Activated CD8-positive, alpha-beta memory T cell treated with anti-CD3 and anti-CD28 coated beads, Interleukin-2, amount 10 ng/mL, durations not matched to agents 7 days and 5 days (primary cell): Measurements from ENCODE around the gene LTB4R. TPM values are rescaled to one million over a fixed set of nuclear protein-coding genes. Genes with fewer than 3 reads are reported as not detected.

Experiments
- ATAC-seq: fragments of 150-1000 bp; cut with Tn5 transposase; one replicate; pipeline ENCODE4 v1.10.0; 2021; ENCODE audit warnings: moderate library complexity
- CTCF ChIA-PET: fragments of 350-600 bp; sonication (Branson Sonifier 250); formaldehyde crosslinking; loops from one replicate; lab custom pipeline; 2021; ENCODE audit warnings: antibody characterized with exemption; lab: Charles Lee
- DNase-seq: peaks from one replicate; pipeline ENCODE4 v3.0.0-alpha.2; 2020
- H3K27ac Mint-ChIP-seq: one replicate; pipeline ENCODE4 v1.8.0; 2021; ENCODE audit warnings: mild to moderate bottlenecking, mixed read lengths
- H3K27me3 Mint-ChIP-seq: one replicate; pipeline ENCODE4 v1.8.0; 2021; ENCODE audit warnings: mixed read lengths
- H3K36me3 Mint-ChIP-seq: one replicate; pipeline ENCODE4 v1.8.0; 2021; ENCODE audit warnings: mild to moderate bottlenecking, mixed read lengths
- H3K4me1 Mint-ChIP-seq: one replicate; pipeline ENCODE4 v1.8.0; 2021; ENCODE audit warnings: mixed read lengths
- H3K4me3 Mint-ChIP-seq: one replicate; pipeline ENCODE4 v1.8.0; 2021; ENCODE audit warnings: mild to moderate bottlenecking, moderate library complexity, mixed read lengths
- H3K9me3 Mint-ChIP-seq: one replicate; pipeline ENCODE4 v1.8.0; 2022; ENCODE audit warnings: low read depth, mixed read lengths
- total RNA-seq, 2 experiments: library from RNA; stranded (reverse); gene quantifications; one replicate each; pipeline ENCODE4 v1.2.3, GENCODE V29; 2021

LTB4R gene
- total RNA-seq, 2 experiments from 2014 or later: 15.6 to 32.5 TPM

- peaks cover 21% of the 10 kb centered on the region for H3K36me3 Mint-ChIP-seq
- CTCF ChIA-PET: interaction anchor here (1.0 to 25.2 kb wide), 11 partner anchors 15 to 107 kb away, joined by 3 to 854 read pairs (median 17); partner anchors contain the start of genes CBLN3, CIDEB, KHNYN and LTB4R
- ATAC-seq: no peak
- H3K4me1 Mint-ChIP-seq: peaks cover 62% of the 10 kb centered on the region
- no peak within 1 kb of the TSS for H3K27ac Mint-ChIP-seq
- peak within 1 kb of the TSS; percentile 45 for H3K4me3 Mint-ChIP-seq
- DNase-seq: no peak
- peaks cover 38% of the 10 kb centered on the region for H3K27me3 Mint-ChIP-seq
- H3K9me3 Mint-ChIP-seq: no peaks in the 10 kb centered on the region
Observed at GRCh38 chr14:24334431-24335291, 23.4 kb downstream of the LTB4R start, which contains the start of gene ADCY4. Gene ADCY4 (minus strand): TSS chr14:24335071. CDS start chr14:24334652, 419 bp downstream.

DNA sequence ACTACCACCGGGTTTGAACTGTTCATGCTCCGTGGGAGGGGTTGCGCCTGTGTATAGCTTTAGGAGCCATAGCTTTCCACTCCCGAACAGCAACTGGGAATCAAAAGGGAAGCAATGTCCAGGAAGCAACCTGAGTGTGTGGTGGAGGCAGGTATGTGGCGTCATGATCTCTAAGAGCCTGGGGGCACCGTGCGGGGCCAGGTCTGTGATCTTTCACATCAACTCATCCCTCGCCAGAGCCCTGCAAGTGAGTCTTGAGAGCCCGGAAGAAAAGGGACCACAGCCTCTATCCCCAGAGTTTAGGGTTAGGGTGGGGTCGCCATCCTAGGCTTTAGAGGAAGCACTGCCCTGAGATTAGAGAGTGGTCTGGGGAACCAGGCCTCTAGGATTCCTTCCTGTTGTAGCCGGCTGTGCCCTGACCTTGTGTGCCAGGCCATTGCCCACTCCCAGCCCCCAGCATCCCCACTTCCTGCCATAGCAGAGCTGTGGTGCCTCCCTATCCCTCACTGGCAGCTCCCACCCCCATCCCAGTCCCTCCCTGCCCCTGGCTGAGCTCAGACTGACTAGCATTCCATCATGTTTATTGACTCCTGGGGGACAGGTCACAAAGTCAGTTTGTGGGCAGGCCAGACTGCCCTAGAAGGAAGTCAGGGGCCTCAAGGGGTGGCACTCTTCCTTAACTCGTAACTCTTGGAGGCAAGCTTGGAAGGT, 24.3 kb downstream of the LTB4R start:
- DNase-seq (no peak), ATAC-seq (no peak)
- Mint-ChIP-seq H3K27me3 (peaks cover 34% of the 10 kb centered on the region), H3K9me3 (no peaks in the 10 kb centered on the region), H3K4me1 (peaks cover 58% of the 10 kb centered on the region), H3K27ac (no peak overlapping the region), H3K36me3 (peaks cover 21% of the 10 kb centered on the region), H3K4me3 (no peak overlapping the region)
- CTCF ChIA-PET: interaction anchor here (1.6 to 25.2 kb wide), 3 partner anchors 24 to 94 kb away, joined by 5 to 854 read pairs (median 19); partner anchors contain the start of genes CBLN3, KHNYN, LTB4R and LTB4R2

- H3K27ac Mint-ChIP-seq: no peak overlapping the region
- ATAC-seq (no peak), DNase-seq (no peak)
- no peaks in the 10 kb centered on the region for H3K9me3 Mint-ChIP-seq
- no peak overlapping the region for H3K4me3 Mint-ChIP-seq
- peaks cover 21% of the 10 kb centered on the region for H3K36me3 Mint-ChIP-seq
- CTCF ChIA-PET: interaction anchor here (1.6 to 25.2 kb wide), 6 partner anchors 10 to 95 kb away, joined by 5 to 854 read pairs (median 12); partner anchors contain the start of genes CBLN3, CIDEB, KHNYN and LTB4R
- H3K27me3 Mint-ChIP-seq: peaks cover 29% of the 10 kb centered on the region
- H3K4me1 Mint-ChIP-seq: peaks cover 46% of the 10 kb centered on the region
Observed at GRCh38 chr14:24337144-24337823, 26.0 kb downstream of the LTB4R start.

- H3K36me3 Mint-ChIP-seq: peaks cover 21% of the 10 kb centered on the region
- no peak overlapping the region for H3K27ac Mint-ChIP-seq
- H3K27me3 Mint-ChIP-seq: peaks cover 27% of the 10 kb centered on the region
- peak overlapping the region; percentile 91 for H3K4me3 Mint-ChIP-seq
- DNase-seq (no peak), ATAC-seq (no peak)
- H3K9me3 Mint-ChIP-seq: no peaks in the 10 kb centered on the region
- CTCF ChIA-PET: interaction anchor here (1.8 to 25.2 kb wide), 5 partner anchors 11 to 95 kb away, joined by 6 to 854 read pairs (median 19); partner anchors contain the start of genes CBLN3, CIDEB, KHNYN and LTB4R
- peaks cover 42% of the 10 kb centered on the region for H3K4me1 Mint-ChIP-seq
Observed at GRCh38 chr14:24337824-24338175, 26.5 kb downstream of the LTB4R start.

DNA sequence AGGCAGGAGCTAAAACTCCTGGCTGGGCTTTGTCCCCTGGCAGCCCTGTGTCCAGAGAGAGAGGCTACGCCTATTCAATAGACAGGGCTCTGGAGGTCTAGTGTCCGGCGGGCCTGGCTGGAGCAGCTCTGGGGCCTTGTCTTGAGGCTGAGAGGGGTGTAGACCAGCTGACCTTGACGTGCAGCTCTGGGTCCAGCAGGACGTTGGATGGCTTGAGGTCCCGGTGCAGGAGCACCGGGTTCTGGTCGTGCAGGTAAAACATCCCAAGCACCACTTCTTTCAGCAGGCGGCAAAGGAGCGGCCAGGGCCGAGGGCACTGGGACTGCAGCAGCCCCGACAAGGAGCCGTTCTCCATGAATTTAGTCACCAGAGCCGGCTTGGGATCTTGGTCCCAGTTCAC, 27.5 kb downstream of the LTB4R start:
- CTCF ChIA-PET: interaction anchor here (1.4 to 25.2 kb wide), 7 partner anchors 9 to 96 kb away, joined by 4 to 854 read pairs (median 6); partner anchors contain the start of genes CBLN3, CIDEB, KHNYN and LTB4R
- peaks cover 21% of the 10 kb centered on the region for H3K36me3 Mint-ChIP-seq
- H3K4me1 Mint-ChIP-seq: peaks cover 35% of the 10 kb centered on the region
- peak overlapping the region; percentile 88 for H3K27ac Mint-ChIP-seq
- H3K4me3 Mint-ChIP-seq: peak overlapping the region; percentile 91
- peaks cover 26% of the 10 kb centered on the region for H3K27me3 Mint-ChIP-seq
- ATAC-seq (no peak), DNase-seq (no peak)
- H3K9me3 Mint-ChIP-seq: no peaks in the 10 kb centered on the region

DNA sequence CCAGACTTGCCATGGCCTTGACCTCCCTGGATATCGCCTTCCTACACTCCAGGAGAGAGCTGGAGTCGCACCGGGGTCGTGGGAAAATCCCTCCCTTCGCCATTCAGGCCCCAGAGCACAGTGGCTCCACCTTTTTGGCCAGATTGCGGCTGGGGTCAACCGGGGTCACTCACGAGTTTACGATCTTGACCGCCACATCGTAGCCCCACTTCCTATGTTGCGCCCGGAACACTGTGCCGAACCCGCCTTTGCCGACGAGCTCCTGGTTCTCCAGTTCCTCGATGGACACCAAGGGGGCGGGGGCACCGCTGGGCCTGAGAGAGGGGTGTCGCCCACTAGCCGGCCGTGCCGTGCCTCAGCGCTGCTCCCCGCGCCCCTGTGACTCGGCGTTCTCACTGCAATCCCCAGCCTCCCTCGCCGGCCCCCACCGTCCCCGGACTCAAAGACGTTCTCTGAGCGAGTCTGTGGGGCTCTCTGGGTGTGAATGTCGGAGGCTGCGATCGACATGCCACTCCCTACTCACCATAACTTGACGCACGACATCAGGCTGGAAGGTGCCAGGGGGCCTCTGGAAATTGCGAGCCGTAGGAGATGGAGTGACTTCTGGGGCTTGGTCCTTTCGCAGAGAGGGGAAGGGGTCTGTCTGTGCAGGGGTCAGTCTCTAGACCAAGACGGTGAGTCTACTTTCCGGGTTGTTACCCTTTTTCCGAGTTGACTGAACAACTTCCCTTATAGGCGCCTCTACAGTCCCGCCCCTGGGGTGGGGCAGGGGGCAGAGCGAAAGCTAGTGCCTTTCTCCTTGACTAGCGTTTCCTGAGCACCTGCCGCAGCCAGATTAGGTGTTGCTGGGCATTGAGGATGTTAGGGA, 28.2 kb downstream of the LTB4R start, which contains the start of gene RIPK3:
Gene RIPK3, minus strand, starts transcription at position 708 of the 868 bp plus-strand sequence. Its CDS starts 165 bp downstream, at position 543.
- H3K27ac Mint-ChIP-seq: peak within 1 kb of the TSS; percentile 88
- peaks cover 21% of the 10 kb centered on the region for H3K36me3 Mint-ChIP-seq
- peak; percentile 86 for DNase-seq
- H3K4me1 Mint-ChIP-seq: peaks cover 33% of the 10 kb centered on the region
- ATAC-seq: peak; percentile 94
- CTCF ChIA-PET: interaction anchor here (0.6 to 25.2 kb wide), 11 partner anchors 7 to 231 kb away, joined by 3 to 854 read pairs (median 6); partner anchors contain the start of genes CBLN3, CIDEB, KHNYN and LTB4R
- peaks cover 25% of the 10 kb centered on the region for H3K27me3 Mint-ChIP-seq
- H3K4me3 Mint-ChIP-seq: peak within 1 kb of the TSS; percentile 91
- H3K9me3 Mint-ChIP-seq: no peaks in the 10 kb centered on the region

GRCh38 chr14:24340606-24341005, 29.3 kb downstream of the LTB4R start:
- H3K27me3 Mint-ChIP-seq: peaks cover 20% of the 10 kb centered on the region
- CTCF ChIA-PET: interaction anchor here (1.0 to 25.2 kb wide), 8 partner anchors 8 to 98 kb away, joined by 3 to 854 read pairs (median 8); partner anchors contain the start of genes CBLN3, CIDEB, KHNYN and LTB4R
- no peak overlapping the region for H3K27ac Mint-ChIP-seq
- no peak overlapping the region for H3K4me3 Mint-ChIP-seq
- ATAC-seq (no peak), DNase-seq (no peak)
- no peaks in the 10 kb centered on the region for H3K9me3 Mint-ChIP-seq
- peaks cover 16% of the 10 kb centered on the region for H3K36me3 Mint-ChIP-seq
- H3K4me1 Mint-ChIP-seq: peaks cover 27% of the 10 kb centered on the region

DNA sequence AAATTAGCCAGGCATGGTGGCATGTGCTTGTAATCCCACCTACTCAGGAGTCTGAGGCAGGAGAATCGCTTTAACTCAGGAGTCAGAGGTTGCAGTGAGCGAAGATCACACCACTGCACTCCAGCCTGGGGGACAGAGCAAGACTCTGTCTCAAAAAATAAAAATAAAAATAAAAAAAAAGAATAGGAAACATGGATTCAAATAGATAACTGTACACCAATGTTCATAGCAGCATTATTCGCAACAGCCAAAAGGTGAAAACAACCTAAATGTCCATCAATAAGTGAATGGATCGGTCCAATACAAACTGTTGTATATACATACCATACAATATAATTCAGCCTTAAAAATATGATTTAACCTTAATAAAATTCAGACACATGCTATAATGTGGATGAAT, 31.6 kb downstream of the LTB4R start:
- Mint-ChIP-seq H3K4me1 (peaks cover 24% of the 10 kb centered on the region), H3K27me3 (peaks cover 32% of the 10 kb centered on the region), H3K4me3 (no peak overlapping the region), H3K27ac (no peak overlapping the region), H3K9me3 (no peaks in the 10 kb centered on the region), H3K36me3 (peaks cover 7% of the 10 kb centered on the region)
- CTCF ChIA-PET: interaction anchor here (5.6 kb wide), 1 partner anchor 10 kb away, joined by 30 read pairs; no protein-coding TSS in a partner anchor
- DNase-seq (no peak), ATAC-seq (no peak)

DNA sequence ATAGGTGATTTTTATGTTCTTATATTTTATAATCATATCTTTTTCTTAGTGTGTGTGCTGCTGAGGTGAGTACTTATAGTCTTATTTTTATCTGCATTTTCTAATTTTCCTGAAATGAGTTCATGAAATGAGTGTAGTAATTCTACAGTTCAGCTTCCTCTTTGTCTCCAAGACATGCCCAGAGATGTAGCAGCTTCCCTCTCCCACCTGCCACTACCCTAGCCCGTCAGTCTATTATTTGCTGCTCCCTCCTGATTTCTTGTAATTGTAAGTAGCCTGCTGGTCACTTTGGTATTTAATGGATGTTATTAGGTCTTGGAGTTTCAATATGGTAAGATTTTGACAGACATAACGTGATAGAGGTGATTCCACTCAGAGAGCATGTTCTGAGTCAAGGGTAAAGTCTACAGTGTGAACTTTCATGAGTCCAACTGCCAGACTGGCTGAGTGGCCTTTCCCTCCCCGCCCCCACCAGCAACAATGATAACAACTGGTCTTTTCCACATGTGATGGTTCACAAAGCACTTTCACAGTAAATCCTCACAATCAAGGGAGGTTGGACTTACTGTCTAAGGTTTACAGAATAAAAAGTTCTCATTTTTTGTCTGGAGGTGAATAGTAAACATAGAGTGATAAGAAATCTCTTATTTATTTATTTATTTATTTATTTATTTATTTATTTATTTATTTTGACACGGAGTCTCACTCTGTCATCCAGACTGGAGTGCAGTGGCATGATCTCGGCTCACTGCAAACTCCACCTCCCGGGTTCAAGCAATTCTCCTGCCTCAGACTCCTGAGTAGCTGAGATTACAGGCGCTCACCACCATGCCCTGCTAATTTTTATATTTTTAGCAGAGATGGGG, 32.7 kb downstream of the LTB4R start:
- DNase-seq: no peak
- H3K4me3 Mint-ChIP-seq: no peak overlapping the region
- no peaks in the 10 kb centered on the region for H3K36me3 Mint-ChIP-seq
- H3K27me3 Mint-ChIP-seq: peaks cover 37% of the 10 kb centered on the region
- no peaks in the 10 kb centered on the region for H3K9me3 Mint-ChIP-seq
- no peak overlapping the region for H3K27ac Mint-ChIP-seq
- ATAC-seq: no peak
- H3K4me1 Mint-ChIP-seq: peaks cover 13% of the 10 kb centered on the region
- CTCF ChIA-PET: interaction anchor here (0.9 to 5.6 kb wide), 4 partner anchors 11 to 88 kb away, joined by 3 to 30 read pairs (median 4); no protein-coding TSS in a partner anchor

GRCh38 chr14:24347134-24347533, 35.8 kb downstream of the LTB4R start:
- no peak for ATAC-seq
- Mint-ChIP-seq H3K36me3 (no peaks in the 10 kb centered on the region), H3K4me3 (no peak overlapping the region), H3K4me1 (peaks cover 3% of the 10 kb centered on the region), H3K9me3 (no peaks in the 10 kb centered on the region), H3K27me3 (peaks cover 62% of the 10 kb centered on the region), H3K27ac (no peak overlapping the region)
- DNase-seq: no peak
- CTCF ChIA-PET: interaction anchor here (1.4 to 5.6 kb wide), 3 partner anchors 14 to 85 kb away, joined by 4 to 30 read pairs (median 11); no protein-coding TSS in a partner anchor

DNA sequence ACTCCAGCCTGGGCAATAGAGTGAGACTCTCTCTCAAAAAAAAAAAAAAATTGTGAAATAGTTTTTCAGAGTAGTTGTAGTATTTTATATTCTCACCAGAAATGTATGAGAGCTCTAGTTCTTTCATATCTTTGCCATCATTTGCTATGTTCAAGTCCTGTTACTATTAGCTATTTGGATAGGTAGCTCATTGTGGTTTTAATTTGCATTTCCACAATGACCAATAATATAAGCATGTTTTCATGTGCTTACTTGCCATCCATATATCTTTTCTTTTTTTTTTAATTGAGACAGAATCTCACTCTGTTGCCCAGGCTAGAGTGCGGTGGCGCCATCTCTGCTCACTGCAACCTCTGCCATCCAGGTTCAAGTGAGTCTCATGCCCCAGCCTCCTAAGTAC, 36.9 kb downstream of the LTB4R start:
- Mint-ChIP-seq H3K27ac (no peak overlapping the region), H3K27me3 (peaks cover 66% of the 10 kb centered on the region), H3K4me1 (peaks cover 3% of the 10 kb centered on the region), H3K36me3 (no peaks in the 10 kb centered on the region), H3K9me3 (no peaks in the 10 kb centered on the region), H3K4me3 (no peak overlapping the region)
- ATAC-seq (no peak), DNase-seq (no peak)
- CTCF ChIA-PET: interaction anchor here (1.4 to 5.6 kb wide), 3 partner anchors 15 to 84 kb away, joined by 4 to 30 read pairs (median 11); no protein-coding TSS in a partner anchor
